Measurements from ENCODE around the gene CD19. TPM values are rescaled to one million over a fixed set of nuclear protein-coding genes. Genes with fewer than 3 reads are reported as not detected.

The CD19 gene
- total RNA-seq, 2 donors from 2014 or later: 0.24 TPM; not detected in 1

DNA sequence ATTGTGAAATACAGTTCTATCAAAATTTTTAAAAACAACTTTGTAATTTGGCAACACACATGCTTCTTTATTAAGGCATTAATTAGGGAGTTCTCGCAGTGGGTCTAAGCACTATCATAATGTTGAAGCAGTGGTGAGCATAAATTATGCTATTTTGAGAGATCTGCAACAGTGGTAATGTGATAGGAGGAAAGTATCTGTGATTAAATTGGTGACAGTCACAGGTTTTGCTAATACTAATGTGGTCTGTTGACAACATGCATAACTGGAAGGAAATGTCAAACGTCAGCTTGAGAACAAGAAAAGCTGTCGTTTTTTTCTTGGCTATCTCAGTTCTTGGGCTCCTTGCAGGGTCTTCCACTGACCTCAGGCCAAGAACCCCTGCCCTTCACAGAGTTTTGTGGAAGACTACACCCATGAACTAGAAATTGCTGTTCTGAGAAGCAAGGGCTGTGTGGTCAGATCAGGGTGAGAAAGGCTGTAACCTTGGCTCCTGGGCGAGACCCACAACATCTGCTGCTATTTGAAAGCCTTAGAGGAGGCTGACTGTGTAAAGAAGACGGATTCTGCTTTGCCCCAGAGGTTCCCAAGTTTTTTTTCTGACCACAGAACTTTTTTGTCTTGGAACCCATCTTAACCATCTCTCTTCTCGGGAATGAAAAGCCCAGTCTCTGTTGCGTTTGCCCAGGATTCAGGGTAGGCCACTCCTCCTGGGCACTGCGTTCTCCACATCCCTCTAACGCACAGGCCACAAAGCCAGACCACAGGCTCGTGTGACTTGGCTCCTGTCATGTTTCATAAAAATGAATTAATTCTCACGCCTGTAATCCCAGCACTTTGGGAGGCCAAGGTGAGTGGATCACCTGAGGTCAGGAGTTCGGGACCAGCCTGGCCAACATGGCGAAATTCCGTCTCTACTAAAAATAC lies 39.5 kb upstream of the CD19 start:
- no peak overlapping the region for H3K27ac ChIP-seq
- no peaks in the 10 kb centered on the region for H3K9me3 ChIP-seq
- no peak for DNase-seq (ENCODE audit: low spot score)
- H3K36me3 ChIP-seq: no peaks in the 10 kb centered on the region
- no peaks in the 10 kb centered on the region for H3K27me3 ChIP-seq
- no peak overlapping the region for H3K4me3 ChIP-seq
- H3K4me1 ChIP-seq: no peaks in the 10 kb centered on the region
- TF ChIP-seq, protein P1, sequence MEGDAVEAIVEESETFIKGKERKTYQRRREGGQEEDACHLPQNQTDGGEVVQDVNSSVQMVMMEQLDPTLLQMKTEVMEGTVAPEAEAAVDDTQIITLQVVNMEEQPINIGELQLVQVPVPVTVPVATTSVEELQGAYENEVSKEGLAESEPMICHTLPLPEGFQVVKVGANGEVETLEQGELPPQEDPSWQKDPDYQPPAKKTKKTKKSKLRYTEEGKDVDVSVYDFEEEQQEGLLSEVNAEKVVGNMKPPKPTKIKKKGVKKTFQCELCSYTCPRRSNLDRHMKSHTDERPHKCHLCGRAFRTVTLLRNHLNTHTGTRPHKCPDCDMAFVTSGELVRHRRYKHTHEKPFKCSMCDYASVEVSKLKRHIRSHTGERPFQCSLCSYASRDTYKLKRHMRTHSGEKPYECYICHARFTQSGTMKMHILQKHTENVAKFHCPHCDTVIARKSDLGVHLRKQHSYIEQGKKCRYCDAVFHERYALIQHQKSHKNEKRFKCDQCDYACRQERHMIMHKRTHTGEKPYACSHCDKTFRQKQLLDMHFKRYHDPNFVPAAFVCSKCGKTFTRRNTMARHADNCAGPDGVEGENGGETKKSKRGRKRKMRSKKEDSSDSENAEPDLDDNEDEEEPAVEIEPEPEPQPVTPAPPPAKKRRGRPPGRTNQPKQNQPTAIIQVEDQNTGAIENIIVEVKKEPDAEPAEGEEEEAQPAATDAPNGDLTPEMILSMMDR (IDR thresholded peaks at IDR 0.05): no peak

DNA sequence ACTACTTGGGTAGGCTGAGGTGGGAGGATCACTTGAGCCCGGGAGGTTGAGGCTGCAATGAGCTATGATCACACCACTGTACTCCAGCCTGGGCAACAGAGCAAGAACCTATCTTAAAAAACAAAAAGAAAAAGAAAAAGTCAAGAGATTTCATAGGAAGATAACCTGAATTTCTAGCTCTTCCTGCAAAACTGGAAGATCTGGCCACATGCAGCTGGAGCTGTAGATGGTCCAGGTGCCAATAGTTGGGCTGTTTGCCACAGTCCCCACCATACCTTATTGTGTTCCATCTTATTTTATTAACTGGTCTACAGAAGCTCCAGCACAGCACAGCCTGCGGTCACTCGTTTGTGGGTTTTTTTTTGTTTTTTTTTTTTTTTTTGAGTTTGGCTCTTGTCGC lies 38.5 kb upstream of the CD19 start:
- TF ChIP-seq, protein P1 (IDR thresholded peaks at IDR 0.05): no peak
- Histone ChIP-seq H3K4me1 (no peaks in the 10 kb centered on the region), H3K4me3 (no peak overlapping the region), H3K27ac (no peak overlapping the region), H3K9me3 (no peaks in the 10 kb centered on the region), H3K36me3 (no peaks in the 10 kb centered on the region), H3K27me3 (no peaks in the 10 kb centered on the region)
- DNase-seq (ENCODE audit: low spot score): no peak

DNA sequence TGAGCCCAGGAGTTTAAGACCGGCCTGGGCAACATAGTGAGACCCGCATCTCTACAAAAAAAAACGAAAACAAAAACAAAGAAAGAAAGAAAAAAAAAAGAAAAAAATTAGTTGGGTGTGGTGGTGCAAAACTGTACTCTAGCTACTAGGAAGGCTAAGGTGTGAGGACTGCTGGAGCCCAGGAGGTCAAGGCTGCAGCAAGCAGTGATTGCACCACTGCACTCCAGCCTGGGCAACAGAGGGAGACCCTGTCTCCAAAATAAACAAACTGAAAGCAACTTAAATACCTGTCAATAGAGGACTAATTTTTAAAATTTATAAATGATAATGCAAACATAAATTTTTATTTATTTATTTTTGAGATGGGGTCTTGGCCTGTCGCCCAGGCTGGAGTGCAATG lies 36.2 kb upstream of the CD19 start:
- H3K27me3 ChIP-seq: no peaks in the 10 kb centered on the region
- TF ChIP-seq, protein P1 (IDR thresholded peaks at IDR 0.05): no peak
- no peak overlapping the region for H3K27ac ChIP-seq
- H3K36me3 ChIP-seq: no peaks in the 10 kb centered on the region
- H3K4me1 ChIP-seq: no peaks in the 10 kb centered on the region
- no peak for DNase-seq (ENCODE audit: low spot score)
- no peak overlapping the region for H3K4me3 ChIP-seq
- no peaks in the 10 kb centered on the region for H3K9me3 ChIP-seq

DNA sequence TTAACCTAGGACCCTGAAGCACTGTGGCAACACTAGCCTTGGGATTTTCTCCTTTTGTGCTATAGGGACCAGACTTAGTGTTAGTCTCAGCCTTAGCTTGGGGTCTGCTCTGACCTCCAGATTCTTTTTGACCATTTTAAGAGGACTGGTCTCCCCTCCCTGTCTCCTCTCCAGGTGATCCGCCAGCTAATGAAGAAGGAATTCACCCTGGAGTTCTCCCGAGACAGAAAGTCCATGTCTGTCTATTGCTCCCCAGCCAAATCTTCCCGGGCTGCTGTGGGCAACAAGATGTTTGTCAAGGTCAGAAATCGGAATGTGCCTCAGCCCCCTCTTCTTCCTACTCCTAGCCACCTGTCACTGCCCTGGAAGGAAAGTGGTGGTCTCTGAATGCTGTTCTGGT lies 33.9 kb upstream of the CD19 start:
- Histone ChIP-seq H3K4me1 (no peaks in the 10 kb centered on the region), H3K27me3 (no peaks in the 10 kb centered on the region), H3K27ac (no peak overlapping the region), H3K9me3 (no peaks in the 10 kb centered on the region), H3K36me3 (no peaks in the 10 kb centered on the region), H3K4me3 (no peak overlapping the region)
- TF ChIP-seq, protein P1 (IDR thresholded peaks at IDR 0.05): no peak
- DNase-seq (ENCODE audit: low spot score): no peak

DNA sequence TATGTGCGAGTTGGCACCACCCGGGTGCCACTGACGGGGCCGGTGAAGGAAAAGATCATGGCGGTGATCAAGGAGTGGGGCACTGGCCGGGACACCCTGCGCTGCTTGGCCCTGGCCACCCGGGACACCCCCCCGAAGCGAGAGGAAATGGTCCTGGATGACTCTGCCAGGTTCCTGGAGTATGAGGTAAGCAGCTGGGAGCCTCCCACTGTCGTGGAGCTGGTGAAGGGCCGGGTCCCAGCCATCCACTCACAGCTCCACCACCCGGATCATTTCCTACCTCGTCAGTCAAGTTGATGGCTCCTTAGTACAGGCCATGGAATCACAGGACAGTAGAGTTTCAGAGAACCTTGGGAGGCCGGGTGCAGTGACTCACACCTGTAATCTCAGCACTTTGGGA lies 33.5 kb upstream of the CD19 start:
- no peak overlapping the region for H3K4me3 ChIP-seq
- no peaks in the 10 kb centered on the region for H3K9me3 ChIP-seq
- H3K4me1 ChIP-seq: no peaks in the 10 kb centered on the region
- TF ChIP-seq, protein P1 (IDR thresholded peaks at IDR 0.05): no peak
- no peak overlapping the region for H3K27ac ChIP-seq
- no peaks in the 10 kb centered on the region for H3K36me3 ChIP-seq
- no peaks in the 10 kb centered on the region for H3K27me3 ChIP-seq
- DNase-seq (ENCODE audit: low spot score): no peak
